Prostate gland (tissue), 2 donors: ENCODE measurements around the gene GALNT2.

Source experiments
- POLR2A ChIP-seq: fragments of 450-650 bp; IDR thresholded peaks from one replicate; pipeline ENCODE4 v1.6.1; 2016; ENCODE audit warnings: antibody characterized with exemption, mild to moderate bottlenecking
- TF ChIP-seq, protein P1 (sequence below), 4 experiments: fragments of 200-600 bp in 2 of 4; fragments of 450-650 bp in 2 of 4; sonication (generic) in 2 of 4; IDR thresholded peaks; 1 replicate in 3 of 4; 2 replicates in 1 of 4; pipeline ENCODE4 v1.5.1; 2016 to 2019; ENCODE audit warnings: antibody characterized with exemption in 4 of 4, mild to moderate bottlenecking in 2 of 4, moderate library complexity in 2 of 4

DNA sequence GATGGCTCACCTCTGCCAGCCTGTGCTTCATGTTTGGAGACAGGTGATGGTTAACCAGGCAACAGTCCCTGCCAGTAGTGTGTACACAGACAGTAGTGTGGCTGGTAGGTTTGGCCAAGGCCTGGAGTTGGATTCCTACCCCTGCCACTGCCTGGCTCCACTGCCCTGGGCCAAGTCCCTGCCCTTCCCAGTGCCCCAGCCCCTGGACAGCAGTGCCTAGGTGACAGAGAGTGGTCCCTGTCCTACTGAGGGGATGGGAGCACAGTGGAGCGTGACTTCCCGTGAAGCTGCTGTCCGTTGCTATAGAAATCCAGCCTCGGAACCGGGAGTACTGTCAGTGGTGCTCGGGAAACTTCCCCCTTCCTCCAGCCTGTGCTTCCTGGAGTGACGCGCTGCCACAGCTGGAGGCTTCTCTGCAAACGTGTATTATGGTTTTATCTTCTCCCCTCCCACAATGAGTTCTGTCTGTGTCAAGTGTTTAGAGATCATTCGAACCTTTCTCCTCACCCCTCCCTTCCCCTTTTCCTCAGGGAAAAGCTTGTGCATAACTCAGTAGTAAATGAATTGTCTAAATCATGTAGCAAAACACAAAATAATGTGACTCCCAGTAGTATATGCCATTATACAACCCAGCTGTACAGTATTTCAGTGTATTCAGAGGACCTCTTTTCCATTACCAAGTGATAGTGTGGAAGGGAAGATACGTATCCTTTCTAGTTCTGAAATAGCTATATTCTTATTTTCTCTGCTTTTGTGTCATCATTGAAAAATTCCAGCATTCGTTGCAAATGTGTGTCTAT lies 73.4 kb downstream of the GALNT2 start:
- TF ChIP-seq, protein P1, sequence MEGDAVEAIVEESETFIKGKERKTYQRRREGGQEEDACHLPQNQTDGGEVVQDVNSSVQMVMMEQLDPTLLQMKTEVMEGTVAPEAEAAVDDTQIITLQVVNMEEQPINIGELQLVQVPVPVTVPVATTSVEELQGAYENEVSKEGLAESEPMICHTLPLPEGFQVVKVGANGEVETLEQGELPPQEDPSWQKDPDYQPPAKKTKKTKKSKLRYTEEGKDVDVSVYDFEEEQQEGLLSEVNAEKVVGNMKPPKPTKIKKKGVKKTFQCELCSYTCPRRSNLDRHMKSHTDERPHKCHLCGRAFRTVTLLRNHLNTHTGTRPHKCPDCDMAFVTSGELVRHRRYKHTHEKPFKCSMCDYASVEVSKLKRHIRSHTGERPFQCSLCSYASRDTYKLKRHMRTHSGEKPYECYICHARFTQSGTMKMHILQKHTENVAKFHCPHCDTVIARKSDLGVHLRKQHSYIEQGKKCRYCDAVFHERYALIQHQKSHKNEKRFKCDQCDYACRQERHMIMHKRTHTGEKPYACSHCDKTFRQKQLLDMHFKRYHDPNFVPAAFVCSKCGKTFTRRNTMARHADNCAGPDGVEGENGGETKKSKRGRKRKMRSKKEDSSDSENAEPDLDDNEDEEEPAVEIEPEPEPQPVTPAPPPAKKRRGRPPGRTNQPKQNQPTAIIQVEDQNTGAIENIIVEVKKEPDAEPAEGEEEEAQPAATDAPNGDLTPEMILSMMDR (IDR thresholded peaks at IDR 0.05): no peak
- no peak for TF ChIP-seq POLR2A
